H1 (cell line): ENCODE measurements around the gene CDC14B. TPM values are rescaled to one million over a fixed set of nuclear protein-coding genes. Genes with fewer than 3 reads are reported as not detected.

Experiments used
- CTCF ChIA-PET: fragments of 300-600 bp; sonication (Branson Sonifier 250); formaldehyde crosslinking; loops from one replicate; lab custom pipeline; 2021; ENCODE audit not compliant: partially characterized antibody; lab: Charles Lee
- POLR2A ChIA-PET: fragments of 300-600 bp; sonication (Branson Sonifier 250); formaldehyde crosslinking; loops from one replicate; lab custom pipeline; 2021; ENCODE audit warnings: inconsistent platforms; ENCODE audit not compliant: partially characterized antibody; lab: Charles Lee
- DNase-seq, 2 experiments: peaks; one replicate each; pipeline versions ENCODE4 v3.0.0 to v3.0.0-alpha.2; 2010 to 2022; ENCODE audit warnings: low spot score in 2 of 2, low read depth in 1 of 2, mixed read lengths in 1 of 2
- FAIRE-seq: peaks from 2 replicates; lab custom pipeline; 2011; peaks lifted over from hg19 to GRCh38; lab: Jason Lieb, UNC
- H2AFZ ChIP-seq: 2 replicates; pipeline ENCODE4 v1.8.1; 2012; ENCODE audit warnings: low read length, inconsistent platforms
- H2AK5ac ChIP-seq: 2 replicates; pipeline ENCODE4 v1.6.1; 2013; ENCODE audit warnings: low read depth, low read length
- H2BK120ac ChIP-seq: replicated peaks from 2 replicates; pipeline ENCODE3; 2013; ENCODE audit warnings: low read depth, low read length, inconsistent platforms
- H2BK12ac ChIP-seq: 2 replicates; pipeline ENCODE4 v1.6.1; 2013; ENCODE audit warnings: low read depth, low read length
- H2BK15ac ChIP-seq: 2 replicates; pipeline ENCODE4 v1.6.1; 2013; ENCODE audit warnings: low read length
- H2BK20ac ChIP-seq: 2 replicates; pipeline ENCODE4 v1.6.1; 2013; ENCODE audit warnings: low read length
- H2BK5ac ChIP-seq: 2 replicates; pipeline ENCODE4 v1.6.1; 2013; ENCODE audit warnings: low read depth, low read length
- H3K14ac ChIP-seq: 2 replicates; pipeline ENCODE4 v1.6.1; 2013; ENCODE audit warnings: inconsistent platforms; ENCODE audit not compliant: insufficient read length
- H3K18ac ChIP-seq: 2 replicates; pipeline ENCODE4 v1.6.1; 2013; ENCODE audit warnings: low read length; ENCODE audit errors: extremely low read depth
- H3K23ac ChIP-seq: 2 replicates; pipeline ENCODE4 v1.6.1; 2013; ENCODE audit warnings: inconsistent platforms; ENCODE audit not compliant: insufficient read length
- H3K23me2 ChIP-seq: 2 replicates; pipeline ENCODE4 v1.6.1; 2013; ENCODE audit warnings: low read depth, low read length
- H3K27ac ChIP-seq: 2 replicates; pipeline ENCODE4 v1.6.1; 2011; ENCODE audit warnings: low read depth, low read length, inconsistent platforms
- H3K27me3 ChIP-seq, 4 experiments: replicated peaks in 1 of 4; 1 replicate in 1 of 4; 2 replicates in 3 of 4; pipeline versions ENCODE4 v1.6.1 to v1.8.1; 2011 to 2013; ENCODE audit warnings: low read length in 3 of 4, mild to moderate bottlenecking in 3 of 4, inconsistent platforms in 2 of 4, mixed read lengths in 2 of 4, moderate library complexity in 1 of 4; ENCODE audit not compliant: control insufficient read depth in 3 of 4, insufficient read depth in 3 of 4; ENCODE audit errors: extremely low read depth in 1 of 4
- H3K36me3 ChIP-seq, 4 experiments: 2 replicates each; pipeline versions ENCODE4 v1.6.1 to v1.8.1; 2011 to 2013; ENCODE audit warnings: mild to moderate bottlenecking in 4 of 4, low read length in 3 of 4, moderate library complexity in 2 of 4, control low read depth in 1 of 4, inconsistent platforms in 1 of 4; ENCODE audit not compliant: insufficient read depth in 4 of 4, control insufficient read depth in 2 of 4
- H3K4ac ChIP-seq: replicated peaks from 2 replicates; pipeline ENCODE3; 2013; ENCODE audit warnings: low read length, low read depth, mixed read lengths, inconsistent platforms; ENCODE audit not compliant: insufficient read length
- H3K4me1 ChIP-seq, 4 experiments: replicated peaks in 1 of 4; 1 replicate in 1 of 4; 2 replicates in 3 of 4; pipeline versions ENCODE4 v1.6.1 to v1.8.1; 2011 to 2013; ENCODE audit warnings: low read length in 3 of 4, inconsistent platforms in 2 of 4, mixed read lengths in 1 of 4; ENCODE audit not compliant: insufficient read depth in 4 of 4, control insufficient read depth in 3 of 4
- H3K4me2 ChIP-seq, 2 experiments: 2 replicates each; pipeline versions ENCODE4 v1.6.1 to v1.8.1; 2011 to 2013; ENCODE audit warnings: low read depth in 2 of 2, low read length in 2 of 2, control low read depth in 1 of 2, inconsistent platforms in 1 of 2, mild to moderate bottlenecking in 1 of 2; ENCODE audit not compliant: insufficient read depth in 1 of 2
- H3K4me3 ChIP-seq, 4 experiments: fragments of 200-600, 300-600 bp in 1 of 4; sonication (generic), shearing (Covaris generic), sonication (Bioruptor Twin) in 1 of 4; 2 replicates each; pipeline versions ENCODE4 v1.5.1 to v1.8.1; 2011 to 2016; ENCODE audit warnings: low read length in 4 of 4, low read depth in 3 of 4, control low read depth in 2 of 4, inconsistent platforms in 2 of 4, mild to moderate bottlenecking in 2 of 4, mixed read lengths in 1 of 4, moderate library complexity in 1 of 4; ENCODE audit not compliant: insufficient read depth in 2 of 4; ENCODE audit errors: extremely low read depth in 1 of 4
- H3K56ac ChIP-seq: replicated peaks from 2 replicates; pipeline ENCODE3; 2013; ENCODE audit warnings: low read depth, mild to moderate bottlenecking, mixed read lengths, low read length, inconsistent platforms; ENCODE audit not compliant: insufficient read length
- H3K79me1 ChIP-seq: 2 replicates; pipeline ENCODE4 v1.6.1; 2013; ENCODE audit warnings: low read depth, low read length, control low read depth
- H3K79me2 ChIP-seq, 2 experiments: 2 replicates each; pipeline versions ENCODE4 v1.6.1 to v1.8.1; 2012 to 2013; ENCODE audit warnings: low read length in 2 of 2, mild to moderate bottlenecking in 2 of 2, inconsistent platforms in 1 of 2; ENCODE audit not compliant: insufficient read depth in 2 of 2, control insufficient read depth in 1 of 2
- H3K9ac ChIP-seq, 4 experiments: replicated peaks in 1 of 4; 1 replicate in 1 of 4; 2 replicates in 3 of 4; pipeline versions ENCODE4 v1.6.1 to v1.8.1; 2011 to 2013; ENCODE audit warnings: low read depth in 3 of 4, low read length in 3 of 4, control low read depth in 2 of 4, mild to moderate bottlenecking in 2 of 4, moderate library complexity in 2 of 4, inconsistent platforms in 1 of 4; ENCODE audit errors: extremely low read depth in 1 of 4
- H3K9me3 ChIP-seq, 2 experiments: 2 replicates each; pipeline versions ENCODE4 v1.6.1 to v1.8.1; 2012 to 2013; ENCODE audit warnings: mild to moderate bottlenecking in 2 of 2, moderate library complexity in 2 of 2, control low read depth in 1 of 2, inconsistent platforms in 1 of 2, low read depth in 1 of 2, low read length in 1 of 2, mixed read lengths in 1 of 2; ENCODE audit not compliant: insufficient read depth in 2 of 2
- H4K20me1 ChIP-seq, 2 experiments: replicated peaks in 1 of 2; 2 replicates each; pipeline versions ENCODE3 to v1.8.1; 2011 to 2013; ENCODE audit warnings: inconsistent platforms in 2 of 2, low read length in 2 of 2, mild to moderate bottlenecking in 1 of 2; ENCODE audit not compliant: insufficient read depth in 2 of 2, control insufficient read depth in 1 of 2
- H4K5ac ChIP-seq: 2 replicates; pipeline ENCODE4 v1.6.1; 2013; ENCODE audit warnings: low read length, low read depth, mixed read lengths, inconsistent platforms; ENCODE audit not compliant: insufficient read length
- H4K8ac ChIP-seq: 2 replicates; pipeline ENCODE4 v1.8.0; 2013; ENCODE audit warnings: mild to moderate bottlenecking, moderate library complexity, low read length, inconsistent platforms; ENCODE audit not compliant: insufficient read depth; ENCODE audit errors: extremely low read depth
- H4K91ac ChIP-seq: replicated peaks from 2 replicates; pipeline ENCODE3; 2013; ENCODE audit warnings: low read length, mixed read lengths, inconsistent platforms; ENCODE audit not compliant: insufficient read length
- BCL11A ChIP-seq, 2 experiments: IDR thresholded peaks; one replicate each; pipeline ENCODE4 v1.6.1; 2011; ENCODE audit warnings: low read depth in 2 of 2, low read length in 2 of 2, mild to moderate bottlenecking in 2 of 2
- CBX5 ChIP-seq: fragments of 300-800, 300-1000 bp; sonication (generic); IDR thresholded peaks from 2 replicates; pipeline ENCODE4 v1.7.1; 2016; ENCODE audit warnings: antibody characterized with exemption, low read length, low read depth
- EZH2 ChIP-seq: fragments of 200-600 bp; sonication (generic); IDR thresholded peaks from 2 replicates; pipeline ENCODE4 v1.7.1; 2012; ENCODE audit warnings: low read depth, mild to moderate bottlenecking, moderate library complexity, low read length, inconsistent platforms; ENCODE audit not compliant: severe bottlenecking
- SP1 ChIP-seq: IDR thresholded peaks from 2 replicates; pipeline ENCODE4 v1.6.1; 2011; ENCODE audit warnings: low read depth, low read length
- WGBS, 2 experiments: shearing (Covaris generic) in 1 of 2; methylation state at CpG; one replicate each; pipeline versions ENCODE4 v1.1.6 to v1.1.7; 2013 to 2015; ENCODE audit warnings: low lambda C conversion rate in 2 of 2, mixed read lengths in 2 of 2, inconsistent platforms in 1 of 2, low coverage in 1 of 2, missing lambda C conversion rate in 1 of 2; ENCODE audit not compliant: insufficient replicate concordance in 2 of 2, insufficient coverage in 1 of 2, insufficient read length in 1 of 2; ENCODE audit errors: extremely low coverage in 1 of 2, missing lambda C conversion rate in 1 of 2; 5-methylcytosine and 5-hydroxymethylcytosine counted together
- polyA plus RNA-seq, 7 experiments: library from polyadenylated mRNA; depleted of rRNA in 3 of 7; stranded (reverse) in 5 of 7; unstranded in 2 of 7; fragments of >200 nt in 5 of 7; fragments of 200-250 nt in 2 of 7; gene quantifications; 1 replicate in 5 of 7; 2 replicates in 1 of 7; 4 replicates in 1 of 7; pipeline versions ENCODE4 v1.2.1 to v1.2.3, GENCODE V29; 2011 to 2013; ENCODE audit warnings: missing spikeins in 2 of 7, mixed read lengths in 2 of 7
- total RNA-seq: library from RNA; stranded (reverse); fragmentation: NEBNext Ultra II Directional; extraction: Animal tissue kit (Norgen Biotek cat#: 25700); gene quantifications from 2 replicates; pipeline ENCODE4 v1.2.1, GENCODE V29; 2021

The CDC14B gene
- total and polyA plus RNA-seq, 2 of the 8 experiments (the other 6 are each of a cell fraction or from before 2014, with no cell fraction given) = 17.2 to 44.6 TPM

GRCh38 chr9:96519787-96520186, 99.9 kb downstream of the CDC14B start:
- Histone ChIP-seq H4K20me1 (peaks cover 0 to 4% of the 10 kb centered on the region in 2 experiments), H2BK5ac (no peak overlapping the region), H3K18ac (no peak overlapping the region), H2AFZ (no peak overlapping the region), H2BK12ac (no peak overlapping the region), H4K91ac (no peak overlapping the region), H3K79me1 (no peaks in the 10 kb centered on the region), H3K4me1 (no peaks in the 10 kb centered on the region), H4K5ac (no peak overlapping the region), H3K9ac (no peak overlapping the region), H4K8ac (no peak overlapping the region), H3K4ac (no peak overlapping the region), H2BK20ac (no peak overlapping the region), H3K23ac (no peak overlapping the region), H3K4me3 (no peak overlapping the region), H3K56ac (no peak overlapping the region), H3K27ac (no peak overlapping the region), H2AK5ac (no peak overlapping the region), H2BK120ac (no peak overlapping the region), H3K79me2 (no peaks in the 10 kb centered on the region), H2BK15ac (no peak overlapping the region), H3K4me2 (no peak overlapping the region), H3K36me3 (peaks cover 0 to 10% (median 5%) of the 10 kb centered on the region in 4 experiments; a peak in 2 of 8 replicates), H3K27me3 (no peaks in the 10 kb centered on the region), H3K14ac (no peak overlapping the region), H3K9me3 (no peaks in the 10 kb centered on the region), H3K23me2 (no peaks in the 10 kb centered on the region)
- ChIA-PET POLR2A (no interaction called here), CTCF (interaction anchor here (1.2 kb wide), 1 partner anchor 28 kb away, joined by 3 read pairs; no protein-coding TSS in a partner anchor)
- WGBS, 2 experiments = 84% methylated on average over 2 of the region's 2 CpGs; no CpG with 5 or more reads in 1 of the 2 experiments
- FAIRE-seq (no peak), DNase-seq (no peak)
- TF ChIP-seq EZH2 (no peak), CBX5 (no peak), BCL11A (IDR thresholded peaks at IDR 0.05; ENCODE audit: low read depth in 2 of 2, low read length in 2 of 2) (no peak), SP1 (no peak)
